MM.1S (cell line): Measurements from ENCODE around the gene BICDL2.

Experiments
- CTCF ChIP-seq: fragments of 300-600 bp; sonication (generic); IDR thresholded peaks from 2 replicates; pipeline ENCODE4 v1.5.1; 2016; ENCODE audit warnings: antibody characterized with exemption, low read length, mixed read lengths
- EZH2 ChIP-seq: fragments of 300-600 bp; sonication (generic); optimal IDR thresholded peaks from 2 replicates; pipeline ENCODE3; 2017; ENCODE audit warnings: low read depth, mild to moderate bottlenecking, antibody characterized with exemption, low read length, mixed read lengths
- EZH2phosphoT487 ChIP-seq: fragments of 300-600 bp; sonication (generic); IDR thresholded peaks from 2 replicates; pipeline ENCODE4 v1.6.1; 2018; ENCODE audit warnings: antibody characterized with exemption, low read length

GRCh38 chr16:3059723-3060242 is 23.0 kb upstream of the BICDL2 start:
- TF ChIP-seq EZH2phosphoT487, result no peak
- no peak for TF ChIP-seq CTCF
- no peak for TF ChIP-seq EZH2
